Measurements from ENCODE around the gene FUOM. TPM values are rescaled to one million over a fixed set of nuclear protein-coding genes. Genes with fewer than 3 reads are reported as not detected.
"Not testable (repeated sequence)": the region's sequence is repeated elsewhere in the genome, so short reads cannot be mapped to it uniquely, and the experiment has no call there.

FUOM gene
- total RNA-seq, 2 donors from 2014 or later: 14.9 to 17.1 TPM

DNA sequence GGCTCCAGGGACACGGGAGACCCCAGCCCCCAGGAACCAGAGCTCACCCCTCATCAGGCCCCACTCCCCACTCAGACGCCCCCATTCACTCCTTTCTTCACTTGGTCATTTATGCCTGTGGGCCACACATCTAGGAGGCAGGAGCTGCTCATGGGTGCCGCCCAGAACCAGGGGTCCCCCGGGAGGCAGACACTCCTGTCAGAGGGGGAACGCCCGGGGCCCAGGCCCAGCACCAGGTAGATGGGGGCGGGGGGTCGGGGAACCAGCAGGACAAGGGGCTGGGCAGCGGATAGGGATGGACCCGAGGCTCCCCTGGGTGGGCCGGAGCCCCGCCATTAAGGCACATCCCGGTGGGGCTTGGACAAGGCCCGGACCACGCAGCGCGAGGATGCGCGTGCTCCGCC, 33.0 kb downstream of the FUOM start:
- no peak for DNase-seq
- Mint-ChIP-seq H3K36me3 (ENCODE audit: insufficient read depth in 2 of 2) (peaks cover 0 to 3% of the 10 kb centered on the region in 2 donors), H3K4me3 (peak overlapping the region; percentile 78 to 79), H3K9me3 (peaks cover 0 to 3% of the 10 kb centered on the region in 2 donors), H3K4me1 (ENCODE audit: low read depth) (peaks cover 2% of the 10 kb centered on the region), H3K27me3 (ENCODE audit: low read depth) (peaks cover 24% of the 10 kb centered on the region), H3K27ac (no peak overlapping the region)
- no peak for ATAC-seq (replicated peaks in 1 of 2)

DNA sequence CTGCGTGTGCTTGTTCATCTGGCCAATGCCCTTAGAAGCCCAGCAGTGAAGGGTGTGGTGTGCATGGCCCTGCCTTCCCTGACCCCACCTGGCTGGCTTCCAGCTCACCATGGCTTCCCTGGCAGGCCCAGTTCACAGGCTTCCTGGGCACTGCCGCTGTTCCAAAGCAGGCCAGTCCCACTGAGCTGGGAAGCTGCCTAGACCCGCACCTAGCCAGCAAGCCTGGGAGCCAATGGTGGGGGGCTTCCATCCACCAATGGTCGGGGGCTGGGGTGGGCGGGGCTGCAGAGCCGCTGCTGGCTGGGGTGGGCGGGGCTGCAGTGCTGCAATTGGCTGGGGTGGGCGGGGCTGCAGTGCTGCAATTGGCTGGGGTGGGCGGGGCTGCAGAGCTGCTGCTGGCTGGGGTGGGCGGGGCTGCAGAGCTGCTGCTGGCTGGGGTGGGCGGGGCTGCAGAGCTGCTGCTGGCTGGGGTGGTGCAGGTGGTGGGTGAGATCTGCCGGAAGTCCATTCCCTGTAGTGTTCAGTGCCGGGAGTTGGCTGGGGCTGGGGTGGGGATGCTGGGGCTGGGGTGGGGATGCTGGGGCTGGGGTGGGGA, 33.5 kb downstream of the FUOM start:
- H3K9me3 Mint-ChIP-seq: peaks cover 0 to 3% of the 10 kb centered on the region in 2 donors
- DNase-seq (peak; percentile 67 to 68), ATAC-seq (replicated peaks in 1 of 2) (peak; percentile 72 to 79)
- H3K27me3 Mint-ChIP-seq (ENCODE audit: low read depth): peaks cover 22% of the 10 kb centered on the region
- H3K4me1 Mint-ChIP-seq (ENCODE audit: low read depth): peaks cover 2% of the 10 kb centered on the region
- peaks cover 0 to 3% of the 10 kb centered on the region in 2 donors for H3K36me3 Mint-ChIP-seq (ENCODE audit: insufficient read depth in 2 of 2)
- no peak overlapping the region for H3K27ac Mint-ChIP-seq
- H3K4me3 Mint-ChIP-seq: no peak overlapping the region

DNA sequence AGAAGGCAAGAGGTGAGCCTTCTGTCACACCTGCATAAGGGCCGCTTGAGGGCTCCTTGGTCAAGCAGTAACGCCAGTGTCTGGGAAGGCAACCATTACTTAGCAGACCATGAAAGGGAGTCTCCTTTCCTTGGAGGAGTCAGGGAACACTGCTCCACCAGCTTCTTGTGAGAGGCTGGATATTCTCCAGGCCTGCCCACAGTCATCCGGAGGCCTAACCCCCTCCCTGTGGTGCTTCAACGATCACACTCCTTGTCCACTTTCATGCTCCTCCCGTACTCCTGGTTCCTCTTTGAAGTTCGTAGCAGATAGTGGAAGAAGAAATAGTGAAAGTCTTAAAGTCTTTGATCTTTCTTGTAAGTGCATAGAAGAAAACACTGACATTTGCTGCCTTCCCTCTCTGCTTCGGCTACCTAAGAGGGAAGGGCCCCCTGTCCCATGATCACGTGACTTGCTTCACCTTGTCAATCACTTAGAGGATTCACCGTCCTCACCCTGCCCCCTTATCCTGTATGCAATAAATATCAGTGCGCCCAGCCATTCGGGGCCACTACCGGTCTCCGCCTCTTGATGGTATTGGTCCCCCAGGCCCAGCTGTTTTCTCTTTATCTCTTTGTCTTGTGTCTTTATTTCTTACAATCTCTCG, 35.6 kb downstream of the FUOM start:
- peaks cover 11% of the 10 kb centered on the region for H3K27me3 Mint-ChIP-seq (ENCODE audit: low read depth)
- not testable (repeated sequence) for ATAC-seq (replicated peaks in 1 of 2); H3K36me3 Mint-ChIP-seq (ENCODE audit: insufficient read depth in 2 of 2); H3K4me3 Mint-ChIP-seq; H3K27ac Mint-ChIP-seq; DNase-seq; H3K9me3 Mint-ChIP-seq
- H3K4me1 Mint-ChIP-seq (ENCODE audit: low read depth): peaks cover 10% of the 10 kb centered on the region

DNA sequence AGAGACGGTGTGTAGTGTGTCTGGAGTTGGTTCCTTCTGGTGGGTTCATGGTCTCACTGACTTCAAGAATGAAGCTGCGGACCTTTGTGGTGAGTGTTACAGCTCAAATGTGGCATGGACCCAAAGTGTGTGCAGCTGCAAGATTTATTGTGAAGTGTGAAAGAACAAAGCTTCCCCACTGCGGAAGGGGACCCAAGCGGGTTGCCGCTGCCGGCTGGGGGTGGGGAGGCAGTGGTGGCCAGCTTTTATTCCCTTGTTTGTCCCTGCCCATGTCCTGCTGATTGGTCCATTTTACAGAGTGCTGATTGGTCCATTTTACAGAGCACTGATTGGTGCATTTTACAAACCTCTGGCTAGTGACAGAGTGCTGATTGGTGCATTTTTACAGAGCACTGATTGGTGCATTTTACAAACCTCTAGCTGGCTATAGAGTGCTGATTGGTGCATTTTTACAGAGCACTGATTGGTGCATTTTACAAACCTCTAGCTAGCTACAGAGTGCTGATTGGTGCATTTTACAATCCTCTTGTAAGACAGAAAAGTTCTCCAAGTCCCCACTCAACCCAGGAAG, 36.9 kb downstream of the FUOM start:
- not testable (repeated sequence) for ATAC-seq (replicated peaks in 1 of 2); H3K9me3 Mint-ChIP-seq; H3K27ac Mint-ChIP-seq; H3K27me3 Mint-ChIP-seq (ENCODE audit: low read depth); H3K36me3 Mint-ChIP-seq (ENCODE audit: insufficient read depth in 2 of 2); H3K4me3 Mint-ChIP-seq; DNase-seq
- peaks cover 10% of the 10 kb centered on the region for H3K4me1 Mint-ChIP-seq (ENCODE audit: low read depth)

DNA sequence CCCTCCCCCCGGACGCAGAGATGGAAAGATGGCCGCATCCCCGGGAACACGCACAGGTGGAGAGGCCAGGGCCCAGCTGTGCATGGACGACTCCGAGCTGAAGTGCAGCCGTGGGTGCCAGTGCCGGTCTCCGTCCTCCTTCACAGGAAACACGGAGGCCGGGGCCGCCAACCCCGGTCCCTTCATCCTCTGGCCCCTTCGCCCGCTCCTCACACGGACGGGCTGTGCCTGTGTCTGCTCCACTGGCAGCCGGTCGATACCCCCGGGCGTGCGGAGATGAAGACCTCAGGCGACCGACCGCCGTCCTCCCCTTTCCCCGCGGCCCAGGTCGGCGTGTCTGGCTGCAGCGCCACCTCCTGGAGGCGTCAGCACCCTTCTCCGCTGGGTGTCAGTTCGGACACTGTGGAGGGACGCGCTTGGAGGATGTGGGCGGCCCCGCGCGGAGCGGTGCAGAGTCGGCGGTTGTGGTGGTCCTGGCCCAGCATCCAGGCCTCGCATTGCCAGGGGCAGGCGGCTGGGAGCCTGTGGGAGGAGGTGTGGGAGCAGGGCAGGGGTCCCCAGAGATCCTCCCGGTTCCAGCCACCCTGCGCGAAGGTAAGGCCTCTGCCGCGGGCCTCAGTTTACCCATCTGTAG, 39.2 kb downstream of the FUOM start:
- Mint-ChIP-seq H3K36me3 (ENCODE audit: insufficient read depth in 2 of 2) (peaks cover 0 to 3% of the 10 kb centered on the region in 2 donors), H3K4me3 (peak overlapping the region; percentile 78 to 84), H3K9me3 (peaks cover 0 to 3% of the 10 kb centered on the region in 2 donors), H3K4me1 (ENCODE audit: low read depth) (peaks cover 10% of the 10 kb centered on the region), H3K27me3 (ENCODE audit: low read depth) (peaks cover 8% of the 10 kb centered on the region), H3K27ac (no peak overlapping the region)
- peak; percentile 81 to 82 for DNase-seq
- ATAC-seq (replicated peaks in 1 of 2): peak; percentile 96 to 98

DNA sequence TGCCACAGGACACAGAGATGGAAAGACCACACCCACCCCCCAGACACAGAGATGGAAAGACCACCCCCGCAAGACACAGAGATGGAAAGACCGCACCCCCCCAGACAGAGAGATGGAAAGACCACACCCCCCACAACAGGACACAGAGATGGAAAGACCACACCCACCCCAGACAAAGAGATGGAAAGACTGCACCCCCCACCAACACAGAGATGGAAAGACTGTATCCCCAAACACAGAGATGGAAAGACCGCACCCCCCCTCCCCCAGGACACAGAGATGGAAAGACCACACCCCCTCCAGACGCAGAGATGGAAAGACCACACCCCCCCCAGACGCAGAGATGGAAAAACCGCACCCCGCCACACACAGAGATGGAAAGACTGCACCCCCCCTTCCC, 41.1 kb downstream of the FUOM start:
- no peak for ATAC-seq (replicated peaks in 1 of 2)
- DNase-seq: no peak
- no peak overlapping the region for H3K4me3 Mint-ChIP-seq
- H3K27ac Mint-ChIP-seq: no peak overlapping the region
- H3K4me1 Mint-ChIP-seq (ENCODE audit: low read depth): peaks cover 10% of the 10 kb centered on the region
- H3K9me3 Mint-ChIP-seq: peaks cover 0 to 3% of the 10 kb centered on the region in 2 donors
- peaks cover 0 to 3% of the 10 kb centered on the region in 2 donors for H3K36me3 Mint-ChIP-seq (ENCODE audit: insufficient read depth in 2 of 2)
- H3K27me3 Mint-ChIP-seq (ENCODE audit: low read depth): peaks cover 8% of the 10 kb centered on the region

DNA sequence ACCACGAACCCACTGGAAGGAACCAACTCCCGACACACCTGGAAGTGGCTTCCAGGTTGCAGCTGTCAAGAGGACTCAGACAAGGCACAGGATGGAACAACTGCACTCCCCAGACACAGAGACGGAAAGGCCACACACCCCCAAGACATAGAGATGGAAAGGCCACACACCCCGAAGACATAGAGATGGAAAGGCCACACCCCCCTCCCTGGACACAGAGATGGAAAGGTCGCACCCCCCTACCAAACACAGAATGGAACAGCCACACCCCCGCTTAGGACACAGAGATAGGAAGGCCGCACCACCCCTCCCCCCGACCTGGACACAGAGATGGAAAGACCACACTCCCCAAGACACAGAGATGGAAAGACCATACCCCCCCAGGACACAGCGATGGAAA, 41.6 kb downstream of the FUOM start:
- ATAC-seq (replicated peaks in 1 of 2): no peak
- peaks cover 10% of the 10 kb centered on the region for H3K4me1 Mint-ChIP-seq (ENCODE audit: low read depth)
- peaks cover 0 to 3% of the 10 kb centered on the region in 2 donors for H3K9me3 Mint-ChIP-seq
- no peak overlapping the region for H3K4me3 Mint-ChIP-seq
- H3K27me3 Mint-ChIP-seq (ENCODE audit: low read depth): peaks cover 8% of the 10 kb centered on the region
- H3K36me3 Mint-ChIP-seq (ENCODE audit: insufficient read depth in 2 of 2): peaks cover 0 to 3% of the 10 kb centered on the region in 2 donors
- DNase-seq: no peak
- H3K27ac Mint-ChIP-seq: no peak overlapping the region

DNA sequence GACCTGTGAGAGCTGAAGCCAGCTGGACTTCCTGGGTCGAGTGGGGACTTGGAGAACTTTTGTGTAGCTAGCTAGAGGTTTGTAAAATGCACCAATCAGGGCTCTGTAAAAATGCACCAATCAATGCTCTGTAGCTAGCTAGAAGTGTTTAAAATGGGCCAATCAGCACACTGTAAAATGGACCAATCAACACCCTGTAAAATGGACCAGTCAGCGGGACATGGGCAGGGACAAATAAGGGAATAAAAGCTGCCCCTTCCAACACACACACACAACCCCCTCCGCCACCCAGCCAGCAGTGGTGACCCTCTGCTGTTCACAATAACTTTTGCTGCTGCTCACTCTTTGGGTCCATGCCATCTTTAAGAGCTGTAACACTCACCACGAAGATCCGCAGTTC, 42.0 kb downstream of the FUOM start:
- Mint-ChIP-seq H3K27me3 (ENCODE audit: low read depth) (peaks cover 8% of the 10 kb centered on the region), H3K9me3 (peaks cover 0 to 3% of the 10 kb centered on the region in 2 donors), H3K4me3 (no peak overlapping the region), H3K4me1 (ENCODE audit: low read depth) (peaks cover 10% of the 10 kb centered on the region), H3K36me3 (ENCODE audit: insufficient read depth in 2 of 2) (peaks cover 0 to 3% of the 10 kb centered on the region in 2 donors), H3K27ac (no peak overlapping the region)
- DNase-seq (no peak), ATAC-seq (replicated peaks in 1 of 2) (no peak)

DNA sequence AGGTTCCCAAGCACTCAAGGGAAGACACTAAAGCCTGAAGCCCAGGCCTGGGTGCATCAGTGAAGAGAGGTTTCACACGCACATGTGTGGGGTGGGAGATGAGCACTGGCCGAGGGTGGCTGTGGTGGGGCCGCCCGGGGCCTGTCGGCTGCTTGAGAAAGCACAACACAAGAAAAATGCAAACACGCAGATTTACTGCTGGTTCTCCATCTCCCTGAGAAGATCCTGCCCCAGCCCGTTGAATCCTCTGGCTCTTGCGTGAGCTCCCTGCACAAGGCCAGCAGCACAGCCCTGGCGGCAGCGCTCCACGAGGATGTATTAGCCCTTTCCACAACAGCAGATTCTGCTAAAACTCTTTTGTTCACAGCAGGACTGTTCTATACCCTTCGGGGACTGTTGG, 42.9 kb downstream of the FUOM start:
- peaks cover 8% of the 10 kb centered on the region for H3K27me3 Mint-ChIP-seq (ENCODE audit: low read depth)
- H3K36me3 Mint-ChIP-seq (ENCODE audit: insufficient read depth in 2 of 2): no peaks in the 10 kb centered on the region
- no peak overlapping the region for H3K27ac Mint-ChIP-seq
- H3K4me1 Mint-ChIP-seq (ENCODE audit: low read depth): peaks cover 10% of the 10 kb centered on the region
- no peak for DNase-seq
- ATAC-seq (replicated peaks in 1 of 2): no peak
- H3K9me3 Mint-ChIP-seq: no peaks in the 10 kb centered on the region
- no peak overlapping the region for H3K4me3 Mint-ChIP-seq

DNA sequence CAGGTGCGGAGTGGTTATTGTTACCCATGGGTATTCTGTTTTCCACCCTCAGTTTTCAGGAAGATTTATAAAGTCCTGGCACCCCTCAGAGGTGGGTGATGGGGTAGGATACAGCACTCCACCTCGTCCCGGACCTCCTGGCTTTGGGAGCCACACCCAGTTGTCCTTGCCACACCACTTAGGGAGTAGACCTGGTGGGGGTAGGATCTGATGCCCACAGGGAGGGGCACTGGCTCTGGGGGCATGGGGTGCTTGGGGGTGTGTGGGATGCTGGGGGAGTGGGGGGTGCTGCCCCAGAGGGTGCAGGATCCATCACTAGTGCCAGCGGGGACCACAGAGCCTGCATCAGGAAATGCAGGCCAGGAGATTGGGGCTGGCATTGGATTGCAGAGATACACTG, 44.6 kb downstream of the FUOM start:
- Mint-ChIP-seq H3K9me3 (no peaks in the 10 kb centered on the region), H3K4me3 (no peak overlapping the region), H3K27ac (no peak overlapping the region), H3K4me1 (ENCODE audit: low read depth) (no peaks in the 10 kb centered on the region), H3K27me3 (ENCODE audit: low read depth) (no peaks in the 10 kb centered on the region), H3K36me3 (ENCODE audit: insufficient read depth in 2 of 2) (peaks cover under 1% of the 10 kb centered on the region in 2 donors)
- DNase-seq: no peak
- ATAC-seq (replicated peaks in 1 of 2): no peak

DNA sequence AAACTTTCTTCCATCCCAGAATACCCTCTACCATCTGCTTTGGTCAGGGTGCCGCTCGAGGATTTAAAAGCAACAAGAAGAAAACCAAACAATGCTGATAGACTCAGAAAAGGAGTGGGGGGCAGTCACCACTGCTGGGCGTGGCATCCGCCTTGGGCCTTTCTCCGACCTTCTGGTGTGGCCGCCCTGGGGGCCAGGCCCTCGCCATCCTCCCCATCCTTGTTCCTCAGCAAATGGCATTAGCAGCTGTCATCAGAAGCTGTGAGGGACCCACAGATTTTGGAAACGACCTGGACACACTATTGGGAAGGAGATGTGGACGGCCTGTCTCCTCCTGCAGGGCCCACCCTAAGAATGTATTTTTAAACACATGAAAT, 45.1 kb downstream of the FUOM start:
- Mint-ChIP-seq H3K4me3 (no peak overlapping the region), H3K4me1 (ENCODE audit: low read depth) (peaks cover 3% of the 10 kb centered on the region), H3K27me3 (ENCODE audit: low read depth) (no peaks in the 10 kb centered on the region), H3K27ac (no peak overlapping the region), H3K9me3 (no peaks in the 10 kb centered on the region), H3K36me3 (ENCODE audit: insufficient read depth in 2 of 2) (peaks cover 4% of the 10 kb centered on the region in 2 donors)
- no peak for DNase-seq
- no peak for ATAC-seq (replicated peaks in 1 of 2)

DNA sequence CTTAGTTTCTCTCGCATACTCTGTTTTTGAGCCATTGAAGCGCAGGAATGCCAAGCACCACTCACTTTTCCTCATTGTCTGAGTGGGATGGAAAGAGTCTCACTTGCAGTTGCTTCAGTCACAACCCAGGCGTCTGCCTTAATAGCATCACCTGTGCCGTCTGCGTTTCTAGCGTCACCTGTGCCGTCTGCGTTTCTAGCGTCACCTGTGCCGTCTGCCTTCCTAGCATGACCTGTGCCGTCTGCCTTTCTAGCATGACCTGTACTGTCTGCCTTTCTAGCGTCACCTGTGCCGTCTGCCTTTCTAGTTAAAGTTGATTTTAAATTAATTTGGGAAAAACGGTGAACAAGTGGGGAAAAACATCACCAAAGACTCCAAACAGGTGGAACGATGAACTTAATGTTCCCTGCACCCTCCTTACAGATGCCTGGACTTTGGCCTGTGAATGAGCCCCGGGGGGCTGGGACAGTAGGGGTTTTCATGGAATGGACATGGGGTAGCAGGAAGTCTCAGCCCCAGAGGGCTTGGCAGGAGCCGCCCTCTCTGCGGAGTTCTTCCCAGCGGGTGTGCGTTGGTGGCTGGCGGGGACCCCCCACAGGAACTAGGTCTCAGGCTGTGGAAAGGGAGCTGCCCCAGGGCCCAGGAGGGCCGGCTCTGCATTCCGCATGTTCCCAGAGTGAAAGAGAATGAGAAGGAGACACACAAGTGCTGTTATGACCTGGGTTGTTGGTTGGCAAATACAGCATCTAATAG, 45.6 kb downstream of the FUOM start:
- peaks cover 4 to 5% of the 10 kb centered on the region in 2 donors for H3K36me3 Mint-ChIP-seq (ENCODE audit: insufficient read depth in 2 of 2)
- H3K4me3 Mint-ChIP-seq: no peak overlapping the region
- H3K27ac Mint-ChIP-seq: no peak overlapping the region
- DNase-seq (no peak), ATAC-seq (replicated peaks in 1 of 2) (no peak)
- no peaks in the 10 kb centered on the region for H3K9me3 Mint-ChIP-seq
- no peaks in the 10 kb centered on the region for H3K27me3 Mint-ChIP-seq (ENCODE audit: low read depth)
- H3K4me1 Mint-ChIP-seq (ENCODE audit: low read depth): peaks cover 9% of the 10 kb centered on the region

DNA sequence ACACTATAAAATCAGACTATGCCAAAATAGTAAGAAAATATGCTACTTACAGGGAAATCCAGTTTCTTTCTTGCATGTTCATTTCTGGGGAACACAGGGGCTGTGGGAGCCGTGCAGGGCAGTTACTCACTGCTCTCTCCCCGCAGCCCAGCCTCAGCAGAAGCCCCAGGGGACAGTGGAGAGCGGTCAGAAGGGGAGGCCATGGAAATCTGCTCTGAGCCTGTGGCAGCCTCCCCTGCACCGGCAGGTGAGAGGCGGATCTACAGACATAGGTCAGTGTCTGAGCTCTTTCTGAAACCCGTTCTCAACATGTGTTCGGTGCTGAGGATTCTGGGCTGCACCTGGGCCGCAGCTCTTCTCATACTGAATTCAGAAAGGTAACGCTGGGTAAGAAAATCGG, 46.2 kb downstream of the FUOM start:
- Mint-ChIP-seq H3K36me3 (ENCODE audit: insufficient read depth in 2 of 2) (peaks cover 4 to 5% of the 10 kb centered on the region in 2 donors), H3K4me3 (no peak overlapping the region), H3K27ac (no peak overlapping the region), H3K27me3 (ENCODE audit: low read depth) (no peaks in the 10 kb centered on the region), H3K4me1 (ENCODE audit: low read depth) (peaks cover 15% of the 10 kb centered on the region), H3K9me3 (no peaks in the 10 kb centered on the region)
- ATAC-seq (replicated peaks in 1 of 2) (no peak), DNase-seq (no peak)

Data from activated T-cell treated with anti-CD3 and anti-CD28 coated beads, Interleukin-2, amount 50 U/mL, for 72 hours (primary cell).